Cardiac septum (tissue), 1 donor: Measurements from ENCODE around the gene FERMT3. TPM values are rescaled to one million over a fixed set of nuclear protein-coding genes. Genes with fewer than 3 reads are reported as not detected.

ENCODE experiments used
- DNase-seq: peaks from one replicate; pipeline ENCODE4 v3.0.0-alpha.2; 2020; ENCODE audit warnings: low spot score
- intact Hi-C: fragments of 100-400 bp; cut with DNase I; formaldehyde crosslinking; loops from one replicate; pipeline ENCODE4 v1.14.0; 2022
- total RNA-seq: library from RNA; stranded (reverse); fragmentation: NEBNext Ultra II Directional; extraction: Animal tissue kit (Norgen Biotek cat#: 25700); gene quantifications from one replicate; pipeline ENCODE4 v1.2.1, GENCODE V29; 2021
- donor health status: DM: no; HTN: no; CAD: no.

Gene FERMT3
- total RNA-seq, 1 donor from 2014 or later: 7.8 TPM

DNA sequence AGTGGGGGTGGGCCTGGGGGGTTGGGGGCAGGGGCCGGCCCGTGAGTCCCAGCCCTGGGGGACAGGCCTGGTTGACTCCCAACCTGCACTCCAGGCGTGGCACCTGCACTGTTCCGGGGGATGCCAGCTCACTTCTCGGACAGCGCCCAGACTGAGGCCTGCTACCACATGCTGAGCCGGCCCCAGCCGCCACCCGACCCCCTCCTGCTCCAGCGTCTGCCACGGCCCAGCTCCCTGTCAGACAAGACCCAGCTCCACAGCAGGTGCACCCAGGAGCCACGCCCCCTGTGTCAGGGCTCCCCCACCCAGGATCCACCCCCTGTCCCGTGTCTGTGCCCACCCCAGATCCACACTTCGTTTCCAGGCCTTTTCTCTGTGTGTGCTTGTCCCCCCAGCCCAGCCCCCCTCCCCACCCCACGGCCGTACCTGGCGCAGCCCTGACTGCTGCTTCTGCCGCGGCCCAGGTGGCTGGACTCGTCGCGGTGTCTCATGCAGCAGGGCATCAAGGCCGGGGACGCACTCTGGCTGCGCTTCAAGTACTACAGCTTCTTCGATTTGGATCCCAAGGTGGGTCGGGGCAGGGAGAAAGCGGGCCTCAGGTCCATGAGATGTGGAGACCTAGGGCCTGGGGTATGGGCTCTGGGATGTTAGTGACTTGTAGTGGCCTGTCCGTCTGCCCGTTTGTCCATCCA, 4.8 kb downstream of the FERMT3 start:
- intact Hi-C loops: no loop called here
- no peak for DNase-seq

DNA sequence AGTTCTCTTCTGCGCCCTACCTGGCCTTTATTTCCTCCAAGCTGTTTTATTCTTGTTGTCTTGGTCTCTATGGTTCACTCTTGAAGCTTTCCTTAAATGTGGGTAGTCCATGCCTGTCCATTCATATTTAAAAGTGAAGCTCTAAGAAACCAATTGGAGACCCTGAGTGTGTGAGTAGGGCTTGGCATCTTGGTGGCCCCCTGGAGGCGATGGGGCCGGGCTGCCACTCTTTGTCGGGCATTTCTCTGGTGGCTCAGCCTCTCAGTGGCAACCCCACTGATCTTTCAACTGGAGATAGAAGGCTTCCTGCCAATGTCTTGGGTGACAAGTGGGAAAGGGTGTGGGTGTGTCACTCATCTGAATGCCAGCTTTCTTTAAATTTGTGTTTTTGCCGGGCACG, 10.4 kb downstream of the FERMT3 start:
- DNase-seq: no peak
- intact Hi-C loops: no loop called here

DNA sequence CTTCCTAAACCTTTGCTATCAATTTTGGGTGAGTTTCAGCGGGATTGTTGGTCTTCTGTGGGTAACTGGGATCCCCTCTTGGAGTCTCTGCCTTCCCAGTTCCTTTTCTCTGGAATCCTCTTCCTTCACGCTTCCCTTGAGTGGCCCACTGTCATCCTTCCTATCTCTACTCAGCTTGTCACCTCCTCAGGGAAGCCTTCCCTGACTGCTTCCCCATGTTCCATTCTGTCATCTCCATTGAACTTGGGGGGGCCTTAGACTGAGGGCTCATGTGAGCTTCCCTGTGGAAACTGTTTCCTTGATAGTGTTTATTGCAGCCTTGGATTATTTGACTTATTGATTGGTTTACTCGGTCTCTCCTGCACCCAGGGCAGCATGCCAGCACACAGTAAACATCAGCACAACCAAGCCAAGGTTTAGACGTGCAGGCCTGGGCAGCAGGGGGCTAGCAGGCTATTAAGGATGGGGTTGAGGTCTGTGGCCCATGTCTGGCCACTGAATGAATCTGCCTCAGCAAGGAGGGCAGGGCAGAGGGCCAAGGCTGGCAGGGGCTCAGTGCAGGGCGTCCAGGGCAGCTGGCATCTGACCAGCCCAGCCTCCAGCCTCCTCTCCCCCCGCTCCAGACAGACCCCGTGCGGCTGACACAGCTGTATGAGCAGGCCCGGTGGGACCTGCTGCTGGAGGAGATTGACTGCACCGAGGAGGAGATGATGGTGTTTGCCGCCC, 12.3 kb downstream of the FERMT3 start:
- no peak for DNase-seq
- intact Hi-C loops: no loop called here

DNA sequence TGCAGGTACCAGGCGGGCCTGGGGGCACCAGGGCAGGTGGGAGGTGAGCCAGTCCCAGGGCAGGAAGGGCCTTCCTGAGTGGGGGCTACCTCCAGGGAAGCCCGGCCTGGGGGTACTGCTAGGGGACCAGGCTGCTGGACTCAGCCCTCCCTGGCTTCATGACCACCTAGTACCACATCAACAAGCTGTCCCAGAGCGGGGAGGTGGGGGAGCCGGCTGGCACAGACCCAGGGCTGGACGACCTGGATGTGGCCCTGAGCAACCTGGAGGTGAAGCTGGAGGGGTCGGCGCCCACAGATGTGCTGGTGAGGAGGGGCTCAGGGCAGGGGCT, 12.8 kb downstream of the FERMT3 start:
- intact Hi-C loops: no loop called here
- no peak for DNase-seq

DNA sequence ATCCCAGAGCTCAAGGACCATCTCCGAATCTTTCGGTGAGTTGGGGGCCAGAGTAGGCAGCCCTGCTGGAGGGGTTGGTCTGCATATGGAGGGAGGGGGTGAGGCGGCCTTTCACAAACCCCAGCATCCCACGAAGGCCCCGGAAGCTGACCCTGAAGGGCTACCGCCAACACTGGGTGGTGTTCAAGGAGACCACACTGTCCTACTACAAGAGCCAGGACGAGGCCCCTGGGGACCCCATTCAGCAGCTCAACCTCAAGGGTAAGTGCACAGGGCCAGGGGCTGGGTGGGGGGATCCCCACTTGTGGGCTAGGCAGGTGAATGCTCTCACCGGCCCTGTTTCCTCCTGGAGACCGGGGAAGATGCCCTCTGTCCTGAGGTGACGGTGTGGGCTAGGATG, 13.2 kb downstream of the FERMT3 start:
- intact Hi-C loops: no loop called here
- no peak for DNase-seq

DNA sequence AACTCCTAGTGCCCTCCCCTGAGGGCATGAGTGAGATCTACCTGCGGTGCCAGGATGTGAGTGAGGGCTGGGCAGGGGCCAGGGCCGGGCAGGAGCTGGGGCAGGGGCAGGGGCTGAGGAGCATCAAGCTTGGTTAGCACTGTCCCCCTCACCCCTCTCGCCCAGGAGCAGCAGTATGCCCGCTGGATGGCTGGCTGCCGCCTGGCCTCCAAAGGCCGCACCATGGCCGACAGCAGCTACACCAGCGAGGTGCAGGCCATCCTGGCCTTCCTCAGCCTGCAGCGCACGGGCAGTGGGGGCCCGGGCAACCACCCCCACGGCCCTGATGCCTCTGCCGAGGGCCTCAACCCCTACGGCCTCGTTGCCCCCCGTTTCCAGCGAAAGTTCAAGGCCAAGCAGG, 13.8 kb downstream of the FERMT3 start:
- DNase-seq: no peak
- intact Hi-C loops: no loop called here

DNA sequence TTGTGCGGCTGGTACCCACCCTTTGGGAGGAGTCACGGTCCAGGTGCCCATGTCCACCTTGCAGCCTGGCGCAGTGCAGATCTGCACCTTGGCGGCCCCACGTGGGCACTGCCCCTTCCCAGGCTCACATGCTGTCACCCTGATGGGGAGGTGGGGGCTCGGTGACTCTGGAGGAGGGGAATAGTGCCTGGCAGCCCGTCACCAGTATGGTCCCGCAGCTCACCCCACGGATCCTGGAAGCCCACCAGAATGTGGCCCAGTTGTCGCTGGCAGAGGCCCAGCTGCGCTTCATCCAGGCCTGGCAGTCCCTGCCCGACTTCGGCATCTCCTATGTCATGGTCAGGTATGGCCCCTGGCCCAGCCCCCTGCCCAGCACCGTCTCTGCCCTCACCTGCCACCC, 14.3 kb downstream of the FERMT3 start:
- intact Hi-C loops: no loop called here
- DNase-seq: no peak

DNA sequence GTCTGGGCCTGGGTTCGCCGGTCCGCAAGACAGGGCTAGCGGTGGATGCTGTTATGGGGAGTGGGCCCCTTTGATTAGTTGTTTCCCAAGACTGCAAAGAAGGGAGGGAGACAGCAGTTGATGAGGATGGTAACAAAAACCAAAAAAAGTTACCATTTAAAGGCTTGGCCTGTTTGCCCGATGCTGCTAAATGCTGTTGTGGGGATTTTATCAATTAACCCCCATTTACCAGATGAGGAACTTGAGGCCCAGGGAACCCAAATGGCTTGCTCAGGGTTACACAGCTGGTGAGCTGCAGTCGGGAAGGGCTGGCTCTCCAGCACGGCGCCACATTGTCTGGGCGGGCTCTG, 16.1 kb downstream of the FERMT3 start:
- intact Hi-C loops: no loop called here
- DNase-seq: no peak

DNA sequence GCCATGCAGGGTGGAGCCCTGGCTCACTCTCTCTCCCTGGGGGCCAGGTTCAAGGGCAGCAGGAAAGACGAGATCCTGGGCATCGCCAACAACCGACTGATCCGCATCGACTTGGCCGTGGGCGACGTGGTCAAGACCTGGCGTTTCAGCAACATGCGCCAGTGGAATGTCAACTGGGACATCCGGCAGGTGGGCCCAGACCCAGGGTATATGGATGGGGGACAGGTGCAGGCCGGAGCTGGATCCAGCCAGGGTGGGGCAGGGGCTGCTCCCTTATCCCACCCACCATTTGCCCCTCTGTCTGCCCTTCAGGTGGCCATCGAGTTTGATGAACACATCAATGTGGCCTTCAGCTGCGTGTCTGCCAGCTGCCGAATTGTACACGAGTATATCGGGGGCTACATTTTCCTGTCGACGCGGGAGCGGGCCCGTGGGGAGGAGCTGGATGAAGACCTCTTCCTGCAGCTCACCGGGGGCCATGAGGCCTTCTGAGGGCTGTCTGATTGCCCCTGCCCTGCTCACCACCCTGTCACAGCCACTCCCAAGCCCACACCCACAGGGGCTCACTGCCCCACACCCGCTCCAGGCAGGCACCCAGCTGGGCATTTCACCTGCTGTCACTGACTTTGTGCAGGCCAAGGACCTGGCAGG, 16.6 kb downstream of the FERMT3 start:
- DNase-seq: no peak

DNA sequence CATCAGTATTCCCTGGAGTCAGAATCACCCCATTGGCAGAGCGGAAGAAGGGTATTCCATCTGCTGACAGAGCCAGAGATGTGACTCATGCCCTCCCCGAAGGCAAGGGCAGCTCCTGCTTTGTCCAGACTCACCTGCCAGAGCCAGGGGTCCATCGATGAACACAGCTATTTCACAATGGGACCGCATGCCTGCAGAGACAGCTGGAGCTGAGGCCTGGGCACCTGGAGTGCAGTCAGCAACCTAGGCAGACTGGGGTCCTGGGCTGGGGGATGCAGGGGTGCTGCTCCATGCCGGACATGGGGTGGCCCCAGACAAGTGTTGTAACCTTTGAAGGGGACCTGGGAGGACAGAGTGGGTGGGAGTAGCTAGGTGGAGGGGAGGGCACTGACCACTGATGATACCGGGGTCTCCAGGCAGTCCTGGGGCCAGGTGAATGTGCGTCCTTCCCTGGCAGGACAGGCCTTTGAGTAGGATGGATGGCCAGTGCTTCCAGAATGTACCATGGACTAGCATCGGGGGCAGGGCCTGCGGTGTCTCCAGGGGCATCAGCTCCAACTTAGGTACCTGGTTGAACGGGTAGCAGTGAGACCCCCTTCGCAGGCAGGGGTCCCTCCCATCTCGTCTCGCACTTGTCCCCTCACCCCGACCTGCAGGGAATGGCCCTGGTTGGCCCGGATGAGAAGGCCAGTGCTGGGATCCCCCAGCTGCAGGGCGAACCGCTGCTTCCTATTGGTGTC, 17.8 kb downstream of the FERMT3 start:
- no peak for DNase-seq
- intact Hi-C loops: no loop called here

More for the DNA sequence above, 16.6 kb downstream of the FERMT3 start:
- intact Hi-C loops: no loop called here

DNA sequence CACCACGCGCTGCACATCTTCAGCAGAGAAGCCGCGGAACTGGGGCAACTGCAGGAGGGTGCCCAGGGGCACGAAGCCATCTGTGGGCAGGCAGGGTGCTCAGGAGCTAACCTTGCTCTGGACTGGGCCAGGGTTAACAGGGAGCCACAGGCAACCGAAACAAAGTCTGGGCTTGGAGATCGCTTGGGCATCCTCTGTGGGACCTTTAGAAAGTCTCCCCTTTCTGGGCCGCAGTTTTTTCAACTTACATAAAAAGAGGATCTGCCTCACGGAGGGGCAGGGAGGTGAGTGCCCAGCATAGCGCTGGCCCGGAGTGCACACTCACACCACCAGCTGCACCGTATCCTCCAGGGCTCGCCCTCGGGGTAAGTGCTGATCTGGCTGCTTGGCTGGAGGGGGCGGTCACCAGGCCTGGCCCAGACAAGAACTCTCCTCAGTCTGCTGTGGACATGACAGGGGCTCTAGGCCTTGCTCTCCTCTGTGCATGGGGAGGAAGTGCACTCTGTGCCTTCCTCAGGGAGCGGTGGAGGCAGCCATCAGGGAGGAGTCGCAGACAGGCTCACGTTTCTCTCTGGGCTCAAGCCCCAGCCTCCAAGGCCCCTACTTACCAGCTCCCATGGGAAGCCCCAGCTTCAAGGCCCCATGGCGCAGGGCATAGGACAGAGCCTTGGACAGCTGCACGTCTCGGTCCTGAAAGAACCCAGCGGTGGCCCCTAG, 18.5 kb downstream of the FERMT3 start:
- no peak for DNase-seq
- intact Hi-C loops: no loop called here

DNA sequence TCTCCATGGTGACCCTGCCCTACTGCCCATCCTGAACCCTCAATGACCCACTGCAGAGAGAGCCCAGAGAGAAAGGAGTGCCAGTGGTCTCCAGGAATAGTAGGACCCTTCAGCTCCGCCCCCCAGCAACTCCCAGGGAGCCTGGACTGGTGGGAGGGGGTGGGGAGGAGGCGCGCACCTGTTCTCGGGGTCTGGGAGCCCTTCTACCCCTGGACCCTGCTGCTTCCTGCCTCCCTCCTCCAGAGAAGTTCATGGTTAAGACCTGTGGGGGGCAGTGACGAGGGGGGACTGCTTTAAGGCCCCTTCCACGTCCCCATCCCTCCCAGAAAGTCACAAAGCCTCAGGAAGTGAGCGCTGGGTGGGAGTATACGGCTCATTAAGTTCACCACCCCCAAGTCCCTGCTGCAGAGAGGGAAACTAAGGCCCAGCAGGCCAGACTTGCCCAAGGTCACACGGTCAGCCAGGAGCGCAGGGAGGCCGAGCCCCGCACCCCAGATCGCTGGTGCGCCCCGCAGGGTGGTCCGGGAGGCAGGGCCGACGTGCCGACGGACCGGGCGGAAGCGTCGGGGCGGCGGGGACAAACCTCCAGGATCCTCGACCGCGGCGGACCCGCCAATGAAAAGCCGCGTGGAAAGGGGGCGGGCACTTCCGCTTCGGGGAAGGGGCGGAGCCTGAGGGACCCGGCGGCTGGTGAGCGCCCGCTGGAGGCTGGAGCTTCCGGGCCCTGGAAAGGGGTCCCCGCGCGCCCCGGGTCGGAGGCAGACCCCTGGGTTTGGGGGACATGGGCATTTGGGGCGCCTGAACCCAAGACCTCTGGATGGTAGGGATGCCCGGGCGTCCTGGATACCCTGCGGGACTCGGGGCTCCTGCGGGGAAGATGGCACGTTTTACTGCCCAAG, 19.3 kb downstream of the FERMT3 start, which contains the start of the genes NUDT22 and TRPT1:
TSS of gene NUDT22 (plus strand) at position 667 of the 899 bp plus-strand sequence. CDS start 379 bp downstream, outside the sequence.
TSS of gene TRPT1 (minus strand) at position 579 of the 899 bp plus-strand sequence. CDS start at position 253, 326 bp downstream.
- intact Hi-C loops: loop anchor here (1.0 kb wide), 1 partner anchor 43 kb away; no protein-coding TSS in a partner anchor
- DNase-seq: peak; percentile 98

DNA sequence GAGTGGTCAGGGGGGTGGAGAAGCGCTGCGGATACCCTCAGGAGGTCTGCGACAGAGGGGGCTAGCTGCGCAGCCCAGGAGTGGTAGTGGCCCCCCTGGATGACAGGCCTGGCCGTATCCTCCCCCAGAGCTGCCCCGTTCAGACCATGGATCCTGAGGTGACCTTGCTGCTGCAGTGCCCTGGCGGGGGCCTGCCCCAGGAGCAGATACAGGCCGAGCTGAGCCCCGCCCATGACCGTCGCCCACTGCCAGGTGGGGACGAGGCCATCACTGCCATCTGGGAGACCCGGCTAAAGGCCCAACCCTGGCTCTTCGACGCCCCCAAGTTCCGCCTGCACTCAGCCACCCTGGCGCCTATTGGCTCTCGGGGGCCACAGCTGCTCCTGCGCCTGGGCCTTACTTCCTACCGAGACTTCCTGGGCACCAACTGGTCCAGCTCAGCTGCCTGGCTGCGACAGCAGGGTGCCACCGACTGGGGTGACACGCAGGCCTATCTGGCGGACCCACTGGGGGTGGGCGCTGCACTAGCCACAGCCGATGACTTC, 20.1 kb downstream of the FERMT3 start:
- DNase-seq: peak; percentile 84
- intact Hi-C loops: loop anchor here (1.0 kb wide), 1 partner anchor 43 kb away; no protein-coding TSS in a partner anchor

DNA sequence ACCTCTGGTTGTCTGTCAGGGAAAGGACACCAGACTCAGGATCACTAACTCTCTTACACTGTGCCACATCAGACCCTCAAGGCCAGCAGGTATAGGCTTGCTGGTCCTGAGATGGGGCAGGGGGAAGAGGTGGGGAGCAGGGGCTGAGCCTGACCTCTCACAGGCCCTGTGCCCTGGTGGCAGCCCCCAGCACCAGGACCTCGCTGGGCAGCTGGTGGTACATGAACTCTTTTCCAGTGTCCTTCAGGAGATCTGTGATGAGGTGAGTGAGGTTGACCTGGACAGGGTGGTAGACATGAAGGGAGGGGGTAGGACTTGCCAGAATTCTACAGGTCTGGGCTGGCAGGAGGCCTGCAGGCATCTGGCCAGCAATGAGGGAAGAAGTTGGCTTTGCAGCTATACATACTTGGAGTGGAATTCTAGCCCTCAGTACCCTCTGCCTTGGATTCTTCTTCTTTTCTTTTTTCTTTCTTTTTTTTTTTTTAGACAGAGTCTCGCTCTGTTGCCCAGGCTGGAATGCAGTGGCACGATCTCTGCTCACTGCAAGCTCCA, 21.0 kb downstream of the FERMT3 start:
- DNase-seq: no peak
- intact Hi-C loops: no loop called here

DNA sequence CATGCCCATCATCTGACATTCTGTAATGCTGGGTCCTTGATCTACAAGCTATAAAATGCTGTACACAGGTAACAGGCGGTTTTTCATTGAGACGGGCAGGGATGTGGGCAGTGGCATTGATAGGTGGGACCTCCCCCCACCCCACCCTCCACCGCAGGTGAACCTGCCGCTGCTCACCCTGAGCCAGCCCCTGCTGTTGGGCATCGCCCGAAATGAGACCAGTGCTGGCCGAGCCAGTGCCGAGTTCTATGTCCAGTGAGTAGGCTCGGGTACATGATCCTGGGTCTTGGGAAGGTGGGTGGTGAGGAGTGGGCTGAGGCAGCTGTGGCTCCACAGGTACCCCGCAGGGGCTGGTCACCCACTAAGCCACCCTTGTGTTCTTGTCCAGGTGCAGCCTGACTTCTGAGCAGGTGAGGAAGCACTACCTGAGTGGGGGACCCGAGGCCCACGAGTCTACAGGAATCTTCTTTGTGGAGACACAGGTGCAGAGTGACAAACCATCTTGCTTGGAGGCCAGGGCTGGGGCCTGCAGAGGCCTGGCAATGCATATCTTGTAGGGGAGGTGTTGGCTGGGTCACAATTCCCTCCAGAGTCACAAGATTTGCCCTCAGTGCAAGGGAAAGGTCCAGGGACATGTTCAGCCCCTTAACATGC, 22.7 kb downstream of the FERMT3 start:
- no peak for DNase-seq
- intact Hi-C loops: no loop called here

DNA sequence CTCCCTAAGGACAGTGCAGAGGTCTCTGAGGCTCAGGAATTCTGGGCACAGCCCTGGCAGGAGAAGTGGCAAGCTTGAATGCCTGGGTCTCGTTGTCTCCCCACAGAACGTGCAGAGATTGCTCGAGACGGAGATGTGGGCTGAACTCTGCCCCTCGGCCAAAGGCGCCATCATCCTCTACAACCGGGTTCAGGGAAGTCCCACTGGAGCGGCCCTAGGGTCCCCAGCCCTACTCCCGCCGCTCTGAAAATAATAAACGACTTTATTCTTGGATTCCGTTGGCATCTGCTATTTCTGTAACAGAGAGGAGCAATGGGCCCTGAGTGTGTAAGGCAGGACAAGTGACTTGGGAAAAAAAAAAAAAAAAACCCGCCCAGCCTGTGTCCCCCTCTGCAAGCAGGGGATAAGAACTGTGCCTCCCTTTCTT, 23.2 kb downstream of the FERMT3 start:
- no peak for DNase-seq
- intact Hi-C loops: loop anchor here (5.0 kb wide), 1 partner anchor 42 kb away; the partner anchor contains the start of gene STIP1
